Measurements from ENCODE around the gene ACOX3. TPM values are rescaled to one million over a fixed set of nuclear protein-coding genes. Genes with fewer than 3 reads are reported as not detected.

The ACOX3 gene
- total and polyA plus RNA-seq, 10 of the 15 experiments (the other 5 are each of a cell fraction or from before 2014, with no cell fraction given), result 2.0 to 24.5 (median 14.0) TPM

DNA sequence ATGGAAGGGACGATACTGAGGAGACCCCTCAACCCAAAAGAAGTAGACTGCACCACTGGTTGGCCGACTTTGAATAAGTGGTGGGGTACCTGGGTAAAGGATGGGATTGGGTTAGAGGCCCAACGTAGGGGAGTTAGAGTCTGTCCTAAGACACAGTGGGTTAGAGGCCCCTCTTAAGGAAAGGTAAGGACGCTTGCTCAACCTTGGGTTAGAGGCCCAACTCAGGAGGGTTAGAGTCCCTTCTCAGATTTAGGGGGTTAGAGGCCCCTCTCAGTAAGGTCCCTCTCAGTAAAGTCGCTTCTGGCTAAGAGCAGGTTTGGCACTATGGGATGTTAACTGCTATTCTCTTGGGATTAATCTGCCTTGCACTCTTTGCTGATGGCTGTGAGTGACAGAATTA, 81.3 kb downstream of the ACOX3 start:
- Histone ChIP-seq H3K9ac (ENCODE audit: control insufficient read depth, insufficient read depth, low read length) (no peak overlapping the region), H4K20me1 (ENCODE audit: control insufficient read depth, insufficient read depth) (no peaks in the 10 kb centered on the region), H3K36me3 (ENCODE audit: control insufficient read depth in 2 of 2, insufficient read depth in 2 of 2, low read length in 1 of 2) (no peaks in the 10 kb centered on the region), H3K27me3 (replicated peaks in 1 of 2; ENCODE audit: control insufficient read depth in 2 of 2, insufficient read depth in 2 of 2, low read length in 1 of 2) (peaks cover 0 to 2% of the 10 kb centered on the region in 2 experiments; a peak in 2 of 4 replicates), H3K4me1 (ENCODE audit: control insufficient read depth, insufficient read depth, low read length) (no peaks in the 10 kb centered on the region), H3K4me3 (no peak overlapping the region), H2AFZ (ENCODE audit: control insufficient read depth, low read depth, low read length) (no peak overlapping the region), H3K27ac (ENCODE audit: control insufficient read depth, insufficient read depth) (no peak overlapping the region), H3K79me2 (ENCODE audit: control insufficient read depth, insufficient read depth, low read length) (no peaks in the 10 kb centered on the region), H3K9me3 (replicated peaks; ENCODE audit: control insufficient read depth, insufficient read depth, low read length) (no peaks in the 10 kb centered on the region; the same call in 2 of the 3 replicates), H3K4me2 (ENCODE audit: control insufficient read depth, insufficient read depth) (no peak overlapping the region)
- intact Hi-C loops (cut with micrococcal nuclease; ENCODE audit: unreplicated experiment), result no loop called here
- ATAC-seq (no peak), FAIRE-seq (no peak), DNase-seq (ENCODE audit: low read depth, low spot score) (no peak)
- WGBS (ENCODE audit: insufficient coverage, insufficient replicate concordance, low lambda C conversion rate, missing lambda C conversion rate), result 33% methylated on average over 5 of the region's 5 CpGs
- in situ Hi-C loops (cut with MboI), result no loop called here
- SMC1A ChIA-PET (ENCODE audit: uncharacterized antibody, unreplicated experiment), result no interaction called here
- CTCF ChIA-PET, result no interaction called here
- POLR2A ChIA-PET, result no interaction called here
- RAD21 ChIA-PET (ENCODE audit: unreplicated experiment), result no interaction called here
- BruUV-seq (replicated peaks), result no TSS peak
- TF ChIP-seq, protein P1, sequence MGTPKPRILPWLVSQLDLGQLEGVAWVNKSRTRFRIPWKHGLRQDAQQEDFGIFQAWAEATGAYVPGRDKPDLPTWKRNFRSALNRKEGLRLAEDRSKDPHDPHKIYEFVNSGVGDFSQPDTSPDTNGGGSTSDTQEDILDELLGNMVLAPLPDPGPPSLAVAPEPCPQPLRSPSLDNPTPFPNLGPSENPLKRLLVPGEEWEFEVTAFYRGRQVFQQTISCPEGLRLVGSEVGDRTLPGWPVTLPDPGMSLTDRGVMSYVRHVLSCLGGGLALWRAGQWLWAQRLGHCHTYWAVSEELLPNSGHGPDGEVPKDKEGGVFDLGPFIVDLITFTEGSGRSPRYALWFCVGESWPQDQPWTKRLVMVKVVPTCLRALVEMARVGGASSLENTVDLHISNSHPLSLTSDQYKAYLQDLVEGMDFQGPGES (IDR thresholded peaks at IDR 0.05), result no peak
- TF ChIP-seq SPI1 (IDR thresholded peaks at IDR 0.05; ENCODE audit: borderline replicate concordance, insufficient read depth, low read depth, low read length), result no peak
- TF ChIP-seq, protein P2, sequence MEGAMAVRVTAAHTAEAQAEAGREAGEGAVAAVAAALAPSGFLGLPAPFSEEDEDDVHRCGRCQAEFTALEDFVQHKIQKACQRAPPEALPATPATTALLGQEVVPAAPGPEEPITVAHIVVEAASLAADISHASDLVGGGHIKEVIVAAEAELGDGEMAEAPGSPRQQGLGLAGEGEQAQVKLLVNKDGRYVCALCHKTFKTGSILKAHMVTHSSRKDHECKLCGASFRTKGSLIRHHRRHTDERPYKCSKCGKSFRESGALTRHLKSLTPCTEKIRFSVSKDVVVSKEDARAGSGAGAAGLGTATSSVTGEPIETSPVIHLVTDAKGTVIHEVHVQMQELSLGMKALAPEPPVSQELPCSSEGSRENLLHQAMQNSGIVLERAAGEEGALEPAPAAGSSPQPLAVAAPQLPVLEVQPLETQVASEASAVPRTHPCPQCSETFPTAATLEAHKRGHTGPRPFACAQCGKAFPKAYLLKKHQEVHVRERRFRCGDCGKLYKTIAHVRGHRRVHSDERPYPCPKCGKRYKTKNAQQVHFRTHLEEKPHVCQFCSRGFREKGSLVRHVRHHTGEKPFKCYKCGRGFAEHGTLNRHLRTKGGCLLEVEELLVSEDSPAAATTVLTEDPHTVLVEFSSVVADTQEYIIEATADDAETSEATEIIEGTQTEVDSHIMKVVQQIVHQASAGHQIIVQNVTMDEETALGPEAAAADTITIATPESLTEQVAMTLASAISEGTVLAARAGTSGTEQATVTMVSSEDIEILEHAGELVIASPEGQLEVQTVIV (IDR thresholded peaks at IDR 0.05; ENCODE audit: borderline replicate concordance, partially characterized antibody), result no peak
- TF ChIP-seq RAD51 (IDR thresholded peaks at IDR 0.05), result no peak
- no peak for TF ChIP-seq KLF5 (IDR thresholded peaks at IDR 0.05; ENCODE audit: partially characterized antibody)
- TF ChIP-seq, protein P3, sequence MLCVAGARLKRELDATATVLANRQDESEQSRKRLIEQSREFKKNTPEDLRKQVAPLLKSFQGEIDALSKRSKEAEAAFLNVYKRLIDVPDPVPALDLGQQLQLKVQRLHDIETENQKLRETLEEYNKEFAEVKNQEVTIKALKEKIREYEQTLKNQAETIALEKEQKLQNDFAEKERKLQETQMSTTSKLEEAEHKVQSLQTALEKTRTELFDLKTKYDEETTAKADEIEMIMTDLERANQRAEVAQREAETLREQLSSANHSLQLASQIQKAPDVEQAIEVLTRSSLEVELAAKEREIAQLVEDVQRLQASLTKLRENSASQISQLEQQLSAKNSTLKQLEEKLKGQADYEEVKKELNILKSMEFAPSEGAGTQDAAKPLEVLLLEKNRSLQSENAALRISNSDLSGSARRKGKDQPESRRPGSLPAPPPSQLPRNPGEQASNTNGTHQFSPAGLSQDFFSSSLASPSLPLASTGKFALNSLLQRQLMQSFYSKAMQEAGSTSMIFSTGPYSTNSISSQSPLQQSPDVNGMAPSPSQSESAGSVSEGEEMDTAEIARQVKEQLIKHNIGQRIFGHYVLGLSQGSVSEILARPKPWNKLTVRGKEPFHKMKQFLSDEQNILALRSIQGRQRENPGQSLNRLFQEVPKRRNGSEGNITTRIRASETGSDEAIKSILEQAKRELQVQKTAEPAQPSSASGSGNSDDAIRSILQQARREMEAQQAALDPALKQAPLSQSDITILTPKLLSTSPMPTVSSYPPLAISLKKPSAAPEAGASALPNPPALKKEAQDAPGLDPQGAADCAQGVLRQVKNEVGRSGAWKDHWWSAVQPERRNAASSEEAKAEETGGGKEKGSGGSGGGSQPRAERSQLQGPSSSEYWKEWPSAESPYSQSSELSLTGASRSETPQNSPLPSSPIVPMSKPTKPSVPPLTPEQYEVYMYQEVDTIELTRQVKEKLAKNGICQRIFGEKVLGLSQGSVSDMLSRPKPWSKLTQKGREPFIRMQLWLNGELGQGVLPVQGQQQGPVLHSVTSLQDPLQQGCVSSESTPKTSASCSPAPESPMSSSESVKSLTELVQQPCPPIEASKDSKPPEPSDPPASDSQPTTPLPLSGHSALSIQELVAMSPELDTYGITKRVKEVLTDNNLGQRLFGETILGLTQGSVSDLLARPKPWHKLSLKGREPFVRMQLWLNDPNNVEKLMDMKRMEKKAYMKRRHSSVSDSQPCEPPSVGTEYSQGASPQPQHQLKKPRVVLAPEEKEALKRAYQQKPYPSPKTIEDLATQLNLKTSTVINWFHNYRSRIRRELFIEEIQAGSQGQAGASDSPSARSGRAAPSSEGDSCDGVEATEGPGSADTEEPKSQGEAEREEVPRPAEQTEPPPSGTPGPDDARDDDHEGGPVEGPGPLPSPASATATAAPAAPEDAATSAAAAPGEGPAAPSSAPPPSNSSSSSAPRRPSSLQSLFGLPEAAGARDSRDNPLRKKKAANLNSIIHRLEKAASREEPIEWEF (IDR thresholded peaks at IDR 0.05; ENCODE audit: insufficient replicate concordance, low read depth, low read length), result no peak
- TF ChIP-seq TCF7 (IDR thresholded peaks at IDR 0.05; ENCODE audit: borderline replicate concordance), result no peak
- TF ChIP-seq, protein P4, sequence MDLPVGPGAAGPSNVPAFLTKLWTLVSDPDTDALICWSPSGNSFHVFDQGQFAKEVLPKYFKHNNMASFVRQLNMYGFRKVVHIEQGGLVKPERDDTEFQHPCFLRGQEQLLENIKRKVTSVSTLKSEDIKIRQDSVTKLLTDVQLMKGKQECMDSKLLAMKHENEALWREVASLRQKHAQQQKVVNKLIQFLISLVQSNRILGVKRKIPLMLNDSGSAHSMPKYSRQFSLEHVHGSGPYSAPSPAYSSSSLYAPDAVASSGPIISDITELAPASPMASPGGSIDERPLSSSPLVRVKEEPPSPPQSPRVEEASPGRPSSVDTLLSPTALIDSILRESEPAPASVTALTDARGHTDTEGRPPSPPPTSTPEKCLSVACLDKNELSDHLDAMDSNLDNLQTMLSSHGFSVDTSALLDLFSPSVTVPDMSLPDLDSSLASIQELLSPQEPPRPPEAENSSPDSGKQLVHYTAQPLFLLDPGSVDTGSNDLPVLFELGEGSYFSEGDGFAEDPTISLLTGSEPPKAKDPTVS (IDR thresholded peaks at IDR 0.05; ENCODE audit: low read depth, low read length), result no peak
- TF ChIP-seq CREM (IDR thresholded peaks at IDR 0.05; ENCODE audit: low read depth), result no peak
- TF ChIP-seq, protein P5, sequence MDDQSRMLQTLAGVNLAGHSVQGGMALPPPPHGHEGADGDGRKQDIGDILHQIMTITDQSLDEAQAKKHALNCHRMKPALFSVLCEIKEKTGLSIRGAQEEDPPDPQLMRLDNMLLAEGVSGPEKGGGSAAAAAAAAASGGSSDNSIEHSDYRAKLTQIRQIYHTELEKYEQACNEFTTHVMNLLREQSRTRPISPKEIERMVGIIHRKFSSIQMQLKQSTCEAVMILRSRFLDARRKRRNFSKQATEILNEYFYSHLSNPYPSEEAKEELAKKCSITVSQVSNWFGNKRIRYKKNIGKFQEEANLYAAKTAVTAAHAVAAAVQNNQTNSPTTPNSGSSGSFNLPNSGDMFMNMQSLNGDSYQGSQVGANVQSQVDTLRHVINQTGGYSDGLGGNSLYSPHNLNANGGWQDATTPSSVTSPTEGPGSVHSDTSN (IDR thresholded peaks at IDR 0.05; ENCODE audit: insufficient replicate concordance, low read depth, low read length), result no peak
- no peak for TF ChIP-seq SP1 (IDR thresholded peaks at IDR 0.05; ENCODE audit: low read depth, low read length)
